GM23338 (cell line): ENCODE data around the gene GIMAP6.

Experiments used
- CTCF ChIP-seq, 2 experiments: fragments of 200-600 bp in 1 of 2; sonication (generic) in 1 of 2; conservative IDR thresholded peaks; 2 replicates each; pipeline versions ENCODE4 v1.5.1 to v1.6.1; 2016 to 2017; ENCODE audit warnings: antibody characterized with exemption in 2 of 2, low read depth in 2 of 2, mild to moderate bottlenecking in 2 of 2, moderate library complexity in 1 of 2
- ETS1 ChIP-seq: IDR thresholded peaks from 2 replicates; pipeline ENCODE4 v1.6.1; 2016; ENCODE audit warnings: antibody characterized with exemption

- TF ChIP-seq ETS1 = no peak
- no peak for TF ChIP-seq CTCF (conservative IDR thresholded peaks at IDR 0.05; ENCODE audit: low read depth in 2 of 2)
Observed at GRCh38 chr7:150626696-150627095, 5.5 kb downstream of the GIMAP6 start.
